ENCODE measurements around the gene LY6G5C. TPM values are rescaled to one million over a fixed set of nuclear protein-coding genes. Genes with fewer than 3 reads are reported as not detected.

The LY6G5C gene
- total and polyA plus RNA-seq, 2 of the 13 experiments (the other 11 are each of a cell fraction or from before 2014, with no cell fraction given), result 0.33 to 0.55 TPM

DNA sequence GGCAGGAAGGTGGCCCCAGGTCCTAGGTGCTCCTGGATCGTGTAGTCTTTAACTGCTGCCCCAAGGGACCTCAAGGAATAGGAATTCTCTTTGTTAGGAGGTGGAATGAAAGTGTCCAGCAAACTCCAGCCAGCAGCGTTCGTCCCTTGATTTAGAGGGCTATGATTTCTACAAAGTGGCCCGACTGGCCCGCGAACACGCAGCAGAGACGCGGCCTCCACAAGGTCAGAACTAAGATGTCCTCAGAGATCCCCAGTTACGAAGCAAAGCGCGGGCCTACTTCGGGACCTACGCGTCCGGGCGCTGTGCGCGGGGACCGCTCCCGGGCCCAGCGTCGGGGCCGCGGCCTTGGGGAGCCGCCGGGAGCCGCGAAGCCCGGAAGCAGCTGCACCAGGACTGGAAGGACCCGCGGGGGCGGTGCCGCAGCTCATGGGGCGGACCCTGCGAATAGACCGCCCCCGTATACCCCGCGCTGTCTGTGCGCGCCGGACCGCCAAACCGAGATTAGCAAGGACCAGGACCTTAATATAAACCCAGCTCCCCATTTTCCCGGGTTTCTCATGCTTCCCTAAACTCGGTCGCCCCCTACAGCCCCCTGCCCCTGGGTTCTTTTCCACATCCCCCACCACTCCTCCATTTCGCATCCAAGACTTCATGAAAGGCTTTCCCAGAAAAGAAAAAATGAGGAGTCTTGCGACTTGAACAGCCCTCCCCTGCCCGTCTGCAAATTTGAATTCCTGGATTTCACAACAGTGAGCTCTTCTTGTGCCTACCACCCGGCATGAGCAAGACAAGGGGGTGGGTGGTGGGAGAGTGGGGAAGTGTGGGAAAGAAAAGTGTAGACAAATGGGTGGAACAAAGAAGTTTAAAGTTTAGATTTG lies 20.2 kb downstream of the LY6G5C start, which contains the start of gene C6orf47 (continued):
- TF ChIP-seq CREB1 (IDR thresholded peaks at IDR 0.05) (no peak), CREB1 (CRISPR knock-in tag; IDR thresholded peaks at IDR 0.05) (no peak), RFX5 (IDR thresholded peaks at IDR 0.05; ENCODE audit: low read depth, low read length) (no peak), HNRNPLL (IDR thresholded peaks at IDR 0.05; ENCODE audit: low read depth, low read length, poor library complexity, severe bottlenecking) (peak; percentile 88), MTF2 (CRISPR knock-in tag; IDR thresholded peaks at IDR 0.05; ENCODE audit: borderline replicate concordance) (no peak), NFKBIZ (CRISPR knock-in tag; IDR thresholded peaks at IDR 0.05) (peak; percentile 70), ZNF235 (CRISPR knock-in tag; IDR thresholded peaks at IDR 0.05; ENCODE audit: borderline replicate concordance) (no peak), ZNF335 (CRISPR knock-in tag; IDR thresholded peaks at IDR 0.05) (peak; percentile 98), POLR2AphosphoS5 (IDR thresholded peaks at IDR 0.05; ENCODE audit: low read depth, low read length) (peak; percentile 74), ZNF589 (CRISPR knock-in tag; conservative IDR thresholded peaks at IDR 0.05) (no peak), POGZ (CRISPR knock-in tag; IDR thresholded peaks at IDR 0.05) (peak; percentile 50), GABPB1 (CRISPR knock-in tag; IDR thresholded peaks at IDR 0.05) (peak; percentile 90), NONO (IDR thresholded peaks at IDR 0.05) (no peak), NONO (CRISPR knock-in tag; conservative IDR thresholded peaks at IDR 0.05) (peak; percentile 89), RAD51 (IDR thresholded peaks at IDR 0.05; ENCODE audit: borderline replicate concordance) (no peak), ZNF20 (CRISPR knock-in tag; IDR thresholded peaks at IDR 0.05) (0 out of 2 replicates have a peak, but pooled peaks have one; percentile 28), HOXD1 (CRISPR knock-in tag; IDR thresholded peaks at IDR 0.05) (peak; percentile 77)
- TF ChIP-seq, protein P1, sequence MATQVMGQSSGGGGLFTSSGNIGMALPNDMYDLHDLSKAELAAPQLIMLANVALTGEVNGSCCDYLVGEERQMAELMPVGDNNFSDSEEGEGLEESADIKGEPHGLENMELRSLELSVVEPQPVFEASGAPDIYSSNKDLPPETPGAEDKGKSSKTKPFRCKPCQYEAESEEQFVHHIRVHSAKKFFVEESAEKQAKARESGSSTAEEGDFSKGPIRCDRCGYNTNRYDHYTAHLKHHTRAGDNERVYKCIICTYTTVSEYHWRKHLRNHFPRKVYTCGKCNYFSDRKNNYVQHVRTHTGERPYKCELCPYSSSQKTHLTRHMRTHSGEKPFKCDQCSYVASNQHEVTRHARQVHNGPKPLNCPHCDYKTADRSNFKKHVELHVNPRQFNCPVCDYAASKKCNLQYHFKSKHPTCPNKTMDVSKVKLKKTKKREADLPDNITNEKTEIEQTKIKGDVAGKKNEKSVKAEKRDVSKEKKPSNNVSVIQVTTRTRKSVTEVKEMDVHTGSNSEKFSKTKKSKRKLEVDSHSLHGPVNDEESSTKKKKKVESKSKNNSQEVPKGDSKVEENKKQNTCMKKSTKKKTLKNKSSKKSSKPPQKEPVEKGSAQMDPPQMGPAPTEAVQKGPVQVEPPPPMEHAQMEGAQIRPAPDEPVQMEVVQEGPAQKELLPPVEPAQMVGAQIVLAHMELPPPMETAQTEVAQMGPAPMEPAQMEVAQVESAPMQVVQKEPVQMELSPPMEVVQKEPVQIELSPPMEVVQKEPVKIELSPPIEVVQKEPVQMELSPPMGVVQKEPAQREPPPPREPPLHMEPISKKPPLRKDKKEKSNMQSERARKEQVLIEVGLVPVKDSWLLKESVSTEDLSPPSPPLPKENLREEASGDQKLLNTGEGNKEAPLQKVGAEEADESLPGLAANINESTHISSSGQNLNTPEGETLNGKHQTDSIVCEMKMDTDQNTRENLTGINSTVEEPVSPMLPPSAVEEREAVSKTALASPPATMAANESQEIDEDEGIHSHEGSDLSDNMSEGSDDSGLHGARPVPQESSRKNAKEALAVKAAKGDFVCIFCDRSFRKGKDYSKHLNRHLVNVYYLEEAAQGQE (IDR thresholded peaks at IDR 0.05; ENCODE audit: borderline replicate concordance in 1 of 2, low read depth in 1 of 2, low read length in 2 of 2), result peak in 1 of 2 experiments; percentile 51; a peak in 1 of 4 replicates
- TF ChIP-seq, protein P2, sequence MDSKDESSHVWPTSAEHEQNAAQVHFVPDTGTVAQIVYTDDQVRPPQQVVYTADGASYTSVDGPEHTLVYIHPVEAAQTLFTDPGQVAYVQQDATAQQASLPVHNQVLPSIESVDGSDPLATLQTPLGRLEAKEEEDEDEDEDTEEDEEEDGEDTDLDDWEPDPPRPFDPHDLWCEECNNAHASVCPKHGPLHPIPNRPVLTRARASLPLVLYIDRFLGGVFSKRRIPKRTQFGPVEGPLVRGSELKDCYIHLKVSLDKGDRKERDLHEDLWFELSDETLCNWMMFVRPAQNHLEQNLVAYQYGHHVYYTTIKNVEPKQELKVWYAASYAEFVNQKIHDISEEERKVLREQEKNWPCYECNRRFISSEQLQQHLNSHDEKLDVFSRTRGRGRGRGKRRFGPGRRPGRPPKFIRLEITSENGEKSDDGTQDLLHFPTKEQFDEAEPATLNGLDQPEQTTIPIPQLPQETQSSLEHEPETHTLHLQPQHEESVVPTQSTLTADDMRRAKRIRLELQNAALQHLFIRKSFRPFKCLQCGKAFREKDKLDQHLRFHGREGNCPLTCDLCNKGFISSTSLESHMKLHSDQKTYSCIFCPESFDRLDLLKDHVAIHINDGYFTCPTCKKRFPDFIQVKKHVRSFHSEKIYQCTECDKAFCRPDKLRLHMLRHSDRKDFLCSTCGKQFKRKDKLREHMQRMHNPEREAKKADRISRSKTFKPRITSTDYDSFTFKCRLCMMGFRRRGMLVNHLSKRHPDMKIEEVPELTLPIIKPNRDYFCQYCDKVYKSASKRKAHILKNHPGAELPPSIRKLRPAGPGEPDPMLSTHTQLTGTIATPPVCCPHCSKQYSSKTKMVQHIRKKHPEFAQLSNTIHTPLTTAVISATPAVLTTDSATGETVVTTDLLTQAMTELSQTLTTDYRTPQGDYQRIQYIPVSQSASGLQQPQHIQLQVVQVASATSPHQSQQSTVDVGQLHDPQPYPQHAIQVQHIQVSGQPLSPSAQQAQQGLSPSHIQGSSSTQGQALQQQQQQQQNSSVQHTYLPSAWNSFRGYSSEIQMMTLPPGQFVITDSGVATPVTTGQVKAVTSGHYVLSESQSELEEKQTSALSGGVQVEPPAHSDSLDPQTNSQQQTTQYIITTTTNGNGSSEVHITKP (CRISPR knock-in tag; IDR thresholded peaks at IDR 0.05; ENCODE audit: low read depth), result no peak
- TF ChIP-seq, protein P3, sequence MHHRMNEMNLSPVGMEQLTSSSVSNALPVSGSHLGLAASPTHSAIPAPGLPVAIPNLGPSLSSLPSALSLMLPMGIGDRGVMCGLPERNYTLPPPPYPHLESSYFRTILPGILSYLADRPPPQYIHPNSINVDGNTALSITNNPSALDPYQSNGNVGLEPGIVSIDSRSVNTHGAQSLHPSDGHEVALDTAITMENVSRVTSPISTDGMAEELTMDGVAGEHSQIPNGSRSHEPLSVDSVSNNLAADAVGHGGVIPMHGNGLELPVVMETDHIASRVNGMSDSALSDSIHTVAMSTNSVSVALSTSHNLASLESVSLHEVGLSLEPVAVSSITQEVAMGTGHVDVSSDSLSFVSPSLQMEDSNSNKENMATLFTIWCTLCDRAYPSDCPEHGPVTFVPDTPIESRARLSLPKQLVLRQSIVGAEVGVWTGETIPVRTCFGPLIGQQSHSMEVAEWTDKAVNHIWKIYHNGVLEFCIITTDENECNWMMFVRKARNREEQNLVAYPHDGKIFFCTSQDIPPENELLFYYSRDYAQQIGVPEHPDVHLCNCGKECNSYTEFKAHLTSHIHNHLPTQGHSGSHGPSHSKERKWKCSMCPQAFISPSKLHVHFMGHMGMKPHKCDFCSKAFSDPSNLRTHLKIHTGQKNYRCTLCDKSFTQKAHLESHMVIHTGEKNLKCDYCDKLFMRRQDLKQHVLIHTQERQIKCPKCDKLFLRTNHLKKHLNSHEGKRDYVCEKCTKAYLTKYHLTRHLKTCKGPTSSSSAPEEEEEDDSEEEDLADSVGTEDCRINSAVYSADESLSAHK (CRISPR knock-in tag; IDR thresholded peaks at IDR 0.05; ENCODE audit: borderline replicate concordance), result no peak
